Mucosa of descending colon (tissue), 3 donors: Measurements from ENCODE around the gene SLC25A46. TPM values are rescaled to one million over a fixed set of nuclear protein-coding genes. Genes with fewer than 3 reads are reported as not detected.
"Not testable (repeated sequence)": the region's sequence is repeated elsewhere in the genome, so short reads cannot be mapped to it uniquely, and the experiment has no call there.

Experiments used
- ATAC-seq: fragments of 200-7000 bp; cut with Tn5 transposase; one replicate; pipeline ENCODE4 v1.9.1; 2020; ENCODE audit warnings: mild to moderate bottlenecking, moderate library complexity
- DNase-seq, 3 donors: peaks; one replicate each; pipeline ENCODE4 v3.0.0-alpha.2; 2020
- H3K36me3 ChIP-seq: fragments of 200-600 bp; one replicate; pipeline ENCODE4 v1.8.0; 2021; ENCODE audit warnings: low read depth, mild to moderate bottlenecking
- H3K4me1 ChIP-seq: fragments of 200-600 bp; one replicate; pipeline ENCODE4 v1.8.0; 2021; ENCODE audit warnings: low read depth, mild to moderate bottlenecking
- H3K4me3 ChIP-seq: fragments of 200-600 bp; one replicate; pipeline ENCODE4 v1.8.0; 2021; ENCODE audit warnings: mild to moderate bottlenecking
- H3K9me3 ChIP-seq: fragments of 200-600 bp; one replicate; pipeline ENCODE4 v1.8.0; 2021; ENCODE audit warnings: mild to moderate bottlenecking
- CTCF ChIP-seq: fragments of 200-600 bp; IDR thresholded peaks from one replicate; pipeline ENCODE4 v1.8.0; 2022; ENCODE audit warnings: antibody characterized with exemption, mild to moderate bottlenecking
- intact Hi-C, 2 donors: fragments of 100-400 bp; cut with DNase I in 1 of 2; cut with micrococcal nuclease in 1 of 2; formaldehyde crosslinking; loops; one replicate each; pipeline versions ENCODE4 v1.11.0 to v1.11.1; 2022; cut with DNase I, micrococcal nuclease
- long read RNA-seq, 2 donors: library from polyadenylated mRNA; unstranded; transcript quantifications; one replicate each; pipeline ENCODE4 v2.0.0, GENCODE V29; 2019 to 2021
- total RNA-seq, 3 donors: library from RNA; stranded (reverse); fragmentation: NEBNext Ultra II Directional in 2 of 3; extraction: Animal tissue kit (Norgen Biotek cat#: 25700) in 2 of 3; gene quantifications; one replicate each; pipeline versions ENCODE4 v1.2.1 to v1.2.4, GENCODE V29; 2021 to 2023
- donor health status: DM: no; HTN: no; CAD: no; lungs with moderate emphysema.
- donor health status: DM: no; HTN: no; CAD: no.
- donor health status: DM: no; HTN: yes; CAD: no.

The SLC25A46 gene
- total RNA-seq = 10 to 100 TPM; 49.1 to 52.5 (median 49.5) TPM
- long read RNA-seq, donor 1, transcript SLC25A46-201 (8 exons, 2,385 nt) = major isoform, 24 of 30 reads
- long read RNA-seq, donor 1, partial matches to known transcripts = 2 of 30 reads
- long read RNA-seq, donor 1, other reads (novel, unspliced or antisense) = 4 of 30 reads
- long read RNA-seq, donor 2, transcript SLC25A46-201 (8 exons, 2,385 nt) = major isoform, 15 of 19 reads
- long read RNA-seq, donor 2, partial matches to known transcripts = 2 of 19 reads
- long read RNA-seq, donor 2, other reads (novel, unspliced or antisense) = 2 of 19 reads

DNA sequence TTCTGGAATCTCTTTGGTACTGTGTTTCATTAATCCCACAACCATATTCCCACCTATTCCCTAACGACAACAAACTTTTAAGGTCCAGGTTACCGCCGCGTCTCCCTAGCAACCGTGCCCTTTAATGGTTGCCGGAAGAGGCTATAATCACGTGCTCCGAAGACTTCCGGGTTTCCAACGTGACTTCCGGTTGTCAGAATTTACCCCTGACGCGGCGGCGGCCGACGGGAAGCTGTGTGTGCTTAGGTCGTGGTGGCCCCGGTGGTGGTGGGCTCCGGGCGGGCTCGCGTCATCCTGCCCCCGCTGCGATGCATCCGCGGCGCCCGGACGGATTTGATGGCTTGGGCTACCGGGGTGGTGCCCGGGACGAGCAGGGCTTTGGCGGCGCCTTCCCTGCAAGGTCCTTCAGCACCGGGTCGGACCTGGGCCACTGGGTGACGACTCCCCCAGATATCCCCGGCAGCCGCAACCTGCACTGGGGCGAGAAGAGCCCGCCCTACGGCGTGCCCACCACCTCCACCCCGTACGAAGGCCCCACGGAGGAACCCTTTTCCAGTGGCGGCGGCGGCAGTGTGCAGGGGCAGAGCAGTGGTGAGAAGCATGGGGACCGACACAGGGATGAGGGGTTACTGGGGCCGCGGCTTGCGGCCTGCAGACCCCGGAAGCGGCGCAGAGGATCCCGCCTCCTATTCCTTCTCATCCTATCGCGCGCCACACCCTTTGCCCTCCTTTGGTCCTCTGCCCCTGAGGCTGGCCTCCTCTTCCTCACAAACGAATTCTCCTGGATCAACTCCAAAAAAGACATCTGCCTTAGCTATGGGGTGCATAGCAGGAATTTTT is at the start of gene SLC25A46:
Gene SLC25A46, plus strand, starts transcription at position 196 of the 840 bp plus-strand sequence. Its CDS starts 113 bp downstream, at position 309.
- peak; percentile 96 for ATAC-seq
- H3K9me3 ChIP-seq = no peaks in the 10 kb centered on the region
- H3K36me3 ChIP-seq = no peaks in the 10 kb centered on the region
- no peak for TF ChIP-seq CTCF
- intact Hi-C loops = no loop called here
- peak within 1 kb of the TSS; percentile 94 for H3K4me3 ChIP-seq
- peak; percentile 89 to 94 (median 91) for DNase-seq
- peaks cover 10% of the 10 kb centered on the region for H3K4me1 ChIP-seq

- H3K36me3 ChIP-seq, H3K9me3 ChIP-seq, H3K4me1 ChIP-seq, DNase-seq, ATAC-seq, intact Hi-C loops, H3K4me3 ChIP-seq: not testable (repeated sequence)
Observed at GRCh38 chr5:110690587-110690986, 48.2 kb upstream of the SLC25A46 start.

DNA sequence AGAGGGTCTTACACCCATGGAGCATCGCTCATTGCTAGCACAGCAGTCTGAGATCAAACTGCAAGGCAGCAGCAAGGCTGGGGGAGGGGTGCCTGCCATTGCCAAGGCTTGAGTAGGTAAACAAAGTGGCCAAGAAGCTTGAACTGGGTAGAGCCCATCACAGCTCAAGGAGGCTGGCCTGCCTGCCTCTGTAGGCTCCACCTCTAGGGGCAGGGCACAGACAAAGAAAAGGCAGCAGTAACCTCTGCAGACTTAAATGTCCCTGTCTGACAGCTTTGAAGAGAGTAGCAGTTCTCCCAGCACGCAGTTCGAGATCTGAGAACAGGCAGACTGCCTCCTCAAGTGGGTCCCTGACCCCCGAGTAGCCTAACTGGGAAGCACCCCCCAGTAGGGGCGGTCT is 46.1 kb upstream of the SLC25A46 start:
- intact Hi-C loops, H3K36me3 ChIP-seq, H3K4me3 ChIP-seq, H3K4me1 ChIP-seq, DNase-seq, ATAC-seq, H3K9me3 ChIP-seq: not testable (repeated sequence)

DNA sequence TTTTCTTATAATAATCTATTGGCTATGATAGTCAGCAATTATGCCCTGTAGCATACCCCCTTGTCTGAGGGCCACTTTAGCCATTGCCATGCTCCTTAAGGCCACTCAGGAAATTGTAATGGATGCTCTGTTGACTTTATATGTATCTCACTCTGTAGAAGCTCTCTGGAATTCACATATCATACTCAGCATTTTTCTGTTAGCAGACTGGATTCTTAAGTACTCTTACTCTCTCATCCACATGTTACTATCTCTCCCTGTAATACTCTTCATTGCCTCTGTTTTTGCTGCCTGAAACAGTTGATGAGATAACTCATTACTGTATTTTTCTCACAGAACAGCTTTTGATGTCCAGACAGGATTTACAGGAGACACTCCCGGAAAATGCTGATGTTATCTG is 36.5 kb upstream of the SLC25A46 start:
- intact Hi-C loops = no loop called here
- ATAC-seq (no peak), DNase-seq (no peak)
- H3K9me3 ChIP-seq = no peaks in the 10 kb centered on the region
- no peak for TF ChIP-seq CTCF
- no peaks in the 10 kb centered on the region for H3K36me3 ChIP-seq
- H3K4me3 ChIP-seq = no peak overlapping the region
- H3K4me1 ChIP-seq = no peaks in the 10 kb centered on the region

DNA sequence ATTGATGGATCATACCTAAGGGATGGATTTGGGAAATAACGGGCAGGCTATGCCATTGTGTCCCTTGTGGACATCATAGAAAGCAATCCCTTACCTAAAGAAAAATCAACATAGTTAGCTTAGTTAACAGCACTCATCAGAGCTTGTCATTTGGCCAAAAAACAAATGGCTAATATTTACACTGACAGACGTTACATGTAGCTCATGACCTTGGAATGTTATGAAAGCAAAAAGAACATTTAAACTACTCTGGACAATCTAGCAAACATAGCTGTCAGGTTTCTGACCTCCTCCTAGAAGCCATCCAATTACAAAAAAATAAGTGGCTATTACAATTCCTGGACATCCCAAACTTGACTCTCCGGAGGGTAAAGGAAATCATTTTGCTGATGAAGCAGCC is 36.1 kb upstream of the SLC25A46 start:
- TF ChIP-seq CTCF = no peak
- H3K36me3 ChIP-seq = no peaks in the 10 kb centered on the region
- H3K4me1 ChIP-seq = no peaks in the 10 kb centered on the region
- DNase-seq = no peak
- H3K4me3 ChIP-seq = no peak overlapping the region
- intact Hi-C loops = no loop called here
- no peak for ATAC-seq
- no peaks in the 10 kb centered on the region for H3K9me3 ChIP-seq

- H3K36me3 ChIP-seq = no peaks in the 10 kb centered on the region
- DNase-seq (no peak), ATAC-seq (no peak)
- TF ChIP-seq CTCF = no peak
- H3K4me1 ChIP-seq = no peaks in the 10 kb centered on the region
- intact Hi-C loops = no loop called here
- H3K9me3 ChIP-seq = no peaks in the 10 kb centered on the region
- H3K4me3 ChIP-seq = no peak overlapping the region
Observed at GRCh38 chr5:110703481-110703880, 35.3 kb upstream of the SLC25A46 start.
